Measurements from ENCODE around the gene TUBD1. TPM values are rescaled to one million over a fixed set of nuclear protein-coding genes. Genes with fewer than 3 reads are reported as not detected.

The TUBD1 gene
- total RNA-seq, 3 donors from 2014 or later = 6.5 to 9.6 (median 8.0) TPM

Other genes starting within 250 kb of the TUBD1 start
- 10 to 100 TPM; 45.4 to 50.9 (median 47.4) TPM for gene PTRH2, start 185.5 kb downstream of the TUBD1 start, total RNA-seq
- gene VMP1, start 185.3 kb downstream of the TUBD1 start, total RNA-seq = 100 to 1,000 TPM; 128 to 138 (median 134) TPM
- gene RPS6KB1, start 178 bp upstream of the TUBD1 start, total RNA-seq = 10 to 100 TPM; 45.3 to 50.1 (median 49.6) TPM
- 10 to 100 TPM; 21.9 to 25.8 (median 24.2) TPM for gene RNFT1, start 71.8 kb upstream of the TUBD1 start, total RNA-seq
- 10 to 100 TPM; 21.7 to 30.1 (median 22.5) TPM for gene HEATR6, start 186.0 kb upstream of the TUBD1 start, total RNA-seq